GM19324 (cell line): ENCODE measurements around the gene STARD3NL.
"Not testable (repeated sequence)": the region's sequence is repeated elsewhere in the genome, so short reads cannot be mapped to it uniquely, and the experiment has no call there.

Source experiments
- ATAC-seq: cut with Tn5 transposase; IDR thresholded peaks from one replicate; pipeline ENCODE4 v1.9.1; 2021; ENCODE audit warnings: mild to moderate bottlenecking, moderate library complexity; ENCODE audit not compliant: unreplicated experiment, low FRiP score

Gene STARD3NL

DNA sequence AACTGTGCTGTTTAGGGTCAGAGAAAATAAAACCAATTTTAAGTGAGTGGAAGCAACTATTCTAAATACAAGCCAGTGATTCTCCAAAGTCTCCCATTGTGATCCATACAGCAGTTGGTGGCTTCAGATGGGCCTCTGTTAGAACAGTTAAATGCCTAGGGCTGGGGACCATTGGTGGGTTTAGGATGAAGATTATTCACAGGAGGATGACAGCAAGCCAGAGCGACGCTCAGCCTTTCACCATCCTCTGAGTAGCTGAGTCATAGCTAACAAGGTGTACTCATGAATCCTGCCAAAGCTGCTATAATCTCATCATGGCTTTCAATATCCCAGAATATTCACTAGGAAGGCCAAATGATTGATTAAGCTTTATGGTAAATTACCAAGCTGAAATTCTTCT lies 39.6 kb downstream of the STARD3NL start:
- no peak for ATAC-seq

- no peak for ATAC-seq
Measured at GRCh38 chr7:38220452-38220851, 42.4 kb downstream of the STARD3NL start.

DNA sequence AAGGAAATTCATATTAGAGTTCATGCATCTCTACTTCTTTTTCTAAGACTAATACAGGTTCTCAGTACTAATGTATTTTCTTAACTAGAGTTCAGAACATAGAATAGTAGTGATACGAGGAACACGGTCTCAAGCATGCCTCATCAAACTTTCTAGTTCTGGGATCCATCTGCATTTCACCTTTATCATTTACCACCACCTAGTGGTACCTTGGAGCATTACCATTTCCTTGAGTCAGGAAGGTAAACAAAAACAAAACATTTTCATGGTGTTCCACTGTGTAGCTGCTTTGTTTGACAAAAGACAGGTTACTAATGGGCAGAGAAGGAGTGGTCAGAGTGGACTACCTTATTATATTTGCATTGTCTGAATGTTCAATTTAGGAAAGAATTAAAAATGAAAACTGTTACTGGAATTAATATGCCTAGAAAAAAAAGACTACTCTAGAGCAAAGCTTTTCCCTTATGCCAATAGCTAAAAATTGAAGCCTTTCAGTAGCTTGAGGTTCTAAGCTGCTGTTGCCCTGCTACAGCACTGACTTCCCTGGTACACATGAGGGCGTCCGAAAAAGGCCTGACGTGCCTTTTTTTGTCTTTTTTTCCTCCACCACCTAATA lies 44.5 kb downstream of the STARD3NL start:
- ATAC-seq, result no peak

- no peak for ATAC-seq
Measured at GRCh38 chr7:38223306-38223705, 45.3 kb downstream of the STARD3NL start.

DNA sequence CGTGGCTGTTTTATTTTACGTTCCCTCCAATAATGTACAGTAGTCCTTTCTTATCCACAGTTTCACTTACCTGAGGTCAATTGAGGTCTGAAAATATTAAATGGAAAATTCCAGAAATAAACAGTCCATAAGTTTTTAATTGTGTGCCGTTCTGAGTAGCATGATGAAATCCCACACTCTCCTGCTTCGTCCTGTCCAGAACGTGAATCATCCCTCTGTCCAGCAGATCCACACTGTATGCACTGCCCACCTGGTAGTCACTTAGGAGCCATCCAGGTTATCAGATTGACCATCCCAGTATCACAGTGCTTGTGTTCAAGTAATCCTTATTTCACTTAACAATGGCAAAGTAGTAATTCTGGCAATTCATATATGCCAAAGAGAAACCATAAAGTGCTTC lies 46.3 kb downstream of the STARD3NL start:
- no peak for ATAC-seq

- ATAC-seq, result no peak
Measured at GRCh38 chr7:38229386-38229785, 51.3 kb downstream of the STARD3NL start.

DNA sequence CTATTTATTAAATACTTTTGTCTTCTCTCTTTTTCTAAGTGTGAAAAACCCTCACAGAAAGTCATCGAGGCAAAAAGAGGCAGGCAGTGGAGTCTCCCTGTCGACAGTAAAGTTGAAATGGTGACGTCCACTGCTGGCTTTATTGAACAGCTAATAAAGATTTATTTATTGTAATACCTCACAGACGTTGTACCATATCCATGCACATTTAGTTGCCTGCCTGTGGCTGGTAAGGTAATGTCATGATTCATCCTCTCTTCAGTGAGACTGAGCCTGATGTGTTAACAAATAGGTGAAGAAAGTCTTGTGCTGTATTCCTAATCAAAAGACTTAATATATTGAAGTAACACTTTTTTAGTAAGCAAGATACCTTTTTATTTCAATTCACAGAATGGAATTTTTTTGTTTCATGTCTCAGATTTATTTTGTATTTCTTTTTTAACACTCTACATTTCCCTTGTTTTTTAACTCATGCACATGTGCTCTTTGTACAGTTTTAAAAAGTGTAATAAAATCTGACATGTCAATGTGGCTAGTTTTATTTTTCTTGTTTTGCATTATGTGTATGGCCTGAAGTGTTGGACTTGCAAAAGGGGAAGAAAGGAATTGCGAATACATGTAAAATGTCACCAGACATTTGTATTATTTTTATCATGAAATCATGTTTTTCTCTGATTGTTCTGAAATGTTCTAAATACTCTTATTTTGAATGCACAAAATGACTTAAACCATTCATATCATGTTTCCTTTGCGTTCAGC lies 52.0 kb downstream of the STARD3NL start:
- ATAC-seq, result no peak

- ATAC-seq, result peak; percentile 84
Measured at GRCh38 chr7:38232502-38233366, 54.7 kb downstream of the STARD3NL start.

GRCh38 chr7:38234759-38235158 lies 56.7 kb downstream of the STARD3NL start:
- ATAC-seq, result not testable (repeated sequence)

DNA sequence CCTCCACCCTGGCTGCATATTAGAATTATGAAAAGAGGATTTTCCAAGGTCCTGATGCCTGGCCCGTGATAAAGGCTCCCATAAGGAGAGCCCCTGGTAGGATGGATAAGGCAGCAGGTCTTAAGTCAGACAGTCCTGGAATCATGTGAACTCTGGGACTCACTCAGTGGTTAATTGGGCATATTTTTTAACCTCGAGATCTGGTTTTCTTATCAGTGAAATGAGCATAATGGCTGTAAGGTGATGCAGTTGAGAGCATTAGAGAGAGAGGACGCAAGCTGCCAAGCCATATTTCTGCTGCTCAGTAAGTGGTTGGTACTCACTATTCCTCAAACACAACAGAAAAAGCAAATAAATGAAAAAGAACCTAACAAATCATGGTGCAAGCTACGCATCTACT lies 57.6 kb downstream of the STARD3NL start:
- ATAC-seq, result no peak

DNA sequence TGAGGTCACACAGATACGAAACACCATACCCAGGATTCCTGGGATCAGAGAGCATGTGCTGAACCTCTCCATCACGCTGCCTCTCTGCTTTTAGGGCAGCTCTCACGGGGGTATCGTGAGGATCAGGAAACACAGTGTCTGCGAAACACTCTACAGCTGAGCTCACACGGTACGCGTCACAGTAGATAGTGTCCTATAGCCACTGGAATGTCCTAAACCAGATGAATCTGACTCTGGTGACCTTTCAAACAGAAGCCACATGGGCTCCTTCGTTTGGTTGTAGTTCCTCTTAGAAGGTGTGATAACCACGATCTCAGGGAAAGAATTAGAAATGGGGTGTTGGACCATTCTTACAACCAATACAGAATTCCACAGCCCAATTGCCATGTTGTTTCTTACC lies 61.1 kb downstream of the STARD3NL start:
- not testable (repeated sequence) for ATAC-seq

- ATAC-seq, result no peak
Measured at GRCh38 chr7:38241071-38241470, 63.0 kb downstream of the STARD3NL start.

DNA sequence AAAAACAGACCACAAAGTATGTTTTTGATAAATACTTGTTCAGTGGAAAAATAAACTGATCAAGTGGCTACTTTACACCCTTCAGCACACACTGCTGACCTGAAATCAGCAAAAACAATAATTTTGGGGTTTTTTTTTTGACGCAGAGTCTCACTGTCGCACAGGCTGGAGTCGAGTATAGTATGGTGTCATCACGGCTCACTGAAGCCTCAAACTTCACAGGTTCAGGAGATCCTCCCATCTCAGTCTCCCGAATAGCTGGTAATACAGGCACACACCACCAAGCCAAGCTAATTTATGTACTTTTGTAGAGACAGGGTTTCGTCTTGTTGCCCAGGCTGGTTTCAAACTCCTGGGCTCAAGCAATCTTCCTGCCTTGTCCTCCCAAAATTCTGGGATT lies 64.8 kb downstream of the STARD3NL start:
- no peak for ATAC-seq

- ATAC-seq, result not testable (repeated sequence)
Measured at GRCh38 chr7:38243345-38243744, 65.3 kb downstream of the STARD3NL start.

- no peak for ATAC-seq
Measured at GRCh38 chr7:38244516-38244915, 66.5 kb downstream of the STARD3NL start.

GRCh38 chr7:38245409-38245977 lies 67.4 kb downstream of the STARD3NL start:
- ATAC-seq, result no peak

DNA sequence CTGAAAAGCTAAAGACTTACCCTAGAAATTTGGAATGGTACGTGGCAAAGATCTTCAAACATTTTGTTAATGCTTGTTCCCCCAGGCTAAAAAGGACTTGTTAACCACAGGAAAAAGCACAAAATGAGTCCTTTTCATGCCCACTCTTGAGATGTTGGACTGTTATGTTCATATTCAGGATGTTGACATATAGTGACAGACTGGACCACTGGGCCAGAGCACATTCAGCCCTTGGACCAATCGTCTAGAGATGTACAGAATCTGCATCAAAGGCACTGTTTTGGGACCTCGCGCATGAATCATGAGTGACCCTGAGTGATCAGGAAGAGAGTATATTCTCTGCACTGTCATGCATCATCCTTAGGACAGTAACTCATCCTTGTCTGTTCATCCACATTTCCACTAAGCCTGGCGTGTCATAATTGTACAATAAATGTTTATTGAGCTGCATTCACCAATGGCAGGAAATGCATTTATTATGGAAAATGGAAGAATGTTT lies 70.1 kb downstream of the STARD3NL start:
- no peak for ATAC-seq

GRCh38 chr7:38249849-38250248 lies 71.8 kb downstream of the STARD3NL start:
- ATAC-seq, result peak; percentile 73

- no peak for ATAC-seq
Measured at GRCh38 chr7:38257350-38257677, 79.3 kb downstream of the STARD3NL start.

DNA sequence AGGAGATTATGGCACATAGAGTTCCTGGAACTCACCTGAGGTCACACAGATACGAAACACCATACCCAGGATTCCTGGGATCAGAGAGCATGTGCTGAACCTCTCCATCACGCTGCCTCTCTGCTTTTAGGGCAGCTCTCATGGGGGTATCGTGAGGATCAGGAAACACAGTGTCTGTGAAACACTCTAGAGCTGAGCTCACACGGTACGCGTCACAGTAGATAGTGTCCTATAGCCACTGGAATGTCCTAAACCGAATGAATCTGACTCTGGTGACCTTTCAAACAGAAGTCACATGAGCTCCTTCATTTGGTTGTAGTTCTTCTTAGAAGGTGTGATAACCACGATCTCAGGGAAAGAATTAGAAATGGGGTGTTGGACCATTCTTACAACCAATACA lies 81.1 kb downstream of the STARD3NL start:
- ATAC-seq, result not testable (repeated sequence)

- ATAC-seq, result not testable (repeated sequence)
Measured at GRCh38 chr7:38261601-38262000, 83.6 kb downstream of the STARD3NL start.
